Cardiac fibroblast (primary cell): ENCODE results near the gene FBXW8.

Source experiments
- DNase-seq, 2 donors: peaks; one replicate each; pipeline versions ENCODE4 v3.0.0 to v3.0.0-alpha.2; 2010; ENCODE audit warnings: low read depth in 2 of 2
- H3K4me3 ChIP-seq, 2 donors: replicated peaks in 1 of 2; 1 replicate in 1 of 2; 2 replicates in 1 of 2; pipeline ENCODE4 v1.5.1; 2011; ENCODE audit warnings: low read depth in 2 of 2, low read length in 2 of 2, mild to moderate bottlenecking in 2 of 2, moderate library complexity in 1 of 2
- TF ChIP-seq, protein P1 (sequence below): IDR thresholded peaks from one replicate; pipeline ENCODE4 v1.5.1; 2011; ENCODE audit warnings: low read depth, mild to moderate bottlenecking, low read length, inconsistent platforms

Gene FBXW8

DNA sequence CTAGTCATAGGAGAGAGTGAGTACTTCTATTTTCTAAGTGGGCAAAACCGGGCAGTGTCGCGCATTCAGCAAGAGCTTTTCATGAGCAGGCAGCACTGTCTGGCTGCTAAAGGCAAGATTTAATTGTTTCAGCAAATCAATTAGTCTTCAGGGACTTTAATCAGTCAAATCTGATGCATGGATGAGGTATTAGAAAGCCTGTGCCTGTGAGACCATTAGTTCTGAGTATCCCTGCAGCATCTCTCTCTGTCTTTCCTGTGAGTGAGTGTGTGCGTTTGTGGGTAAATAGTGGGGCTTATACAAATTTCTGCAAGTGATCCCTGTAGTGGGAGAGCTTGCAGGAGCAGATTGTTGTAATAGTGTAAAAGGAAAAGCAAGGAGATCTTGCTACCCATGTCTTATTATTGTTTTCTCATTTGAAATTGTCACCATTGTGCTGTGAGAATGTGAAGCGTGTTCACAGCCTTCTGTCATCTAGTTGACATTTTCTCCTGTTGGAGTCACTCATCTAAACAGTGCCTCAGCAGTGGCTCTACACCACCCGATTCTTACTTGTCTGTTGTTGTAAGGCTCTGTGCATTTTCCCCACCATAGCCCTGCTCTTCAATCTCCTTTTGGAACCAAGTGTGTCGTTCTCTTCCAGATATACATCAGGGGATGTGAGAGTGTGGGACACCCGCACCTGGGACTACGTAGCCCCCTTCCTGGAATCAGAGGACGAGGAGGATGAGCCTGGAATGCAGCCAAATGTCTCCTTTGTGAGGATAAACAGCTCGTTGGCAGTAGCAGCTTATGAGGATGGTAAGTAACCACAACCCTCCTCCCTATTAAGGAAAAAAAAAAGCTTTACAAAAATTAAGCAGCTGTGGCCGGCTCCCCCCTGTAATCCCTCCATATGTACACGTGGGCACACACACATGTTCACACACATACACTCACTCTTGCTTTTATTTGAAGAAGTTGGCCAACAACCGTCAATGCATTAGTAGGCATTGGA is 53.6 kb downstream of the FBXW8 start:
- TF ChIP-seq, protein P1, sequence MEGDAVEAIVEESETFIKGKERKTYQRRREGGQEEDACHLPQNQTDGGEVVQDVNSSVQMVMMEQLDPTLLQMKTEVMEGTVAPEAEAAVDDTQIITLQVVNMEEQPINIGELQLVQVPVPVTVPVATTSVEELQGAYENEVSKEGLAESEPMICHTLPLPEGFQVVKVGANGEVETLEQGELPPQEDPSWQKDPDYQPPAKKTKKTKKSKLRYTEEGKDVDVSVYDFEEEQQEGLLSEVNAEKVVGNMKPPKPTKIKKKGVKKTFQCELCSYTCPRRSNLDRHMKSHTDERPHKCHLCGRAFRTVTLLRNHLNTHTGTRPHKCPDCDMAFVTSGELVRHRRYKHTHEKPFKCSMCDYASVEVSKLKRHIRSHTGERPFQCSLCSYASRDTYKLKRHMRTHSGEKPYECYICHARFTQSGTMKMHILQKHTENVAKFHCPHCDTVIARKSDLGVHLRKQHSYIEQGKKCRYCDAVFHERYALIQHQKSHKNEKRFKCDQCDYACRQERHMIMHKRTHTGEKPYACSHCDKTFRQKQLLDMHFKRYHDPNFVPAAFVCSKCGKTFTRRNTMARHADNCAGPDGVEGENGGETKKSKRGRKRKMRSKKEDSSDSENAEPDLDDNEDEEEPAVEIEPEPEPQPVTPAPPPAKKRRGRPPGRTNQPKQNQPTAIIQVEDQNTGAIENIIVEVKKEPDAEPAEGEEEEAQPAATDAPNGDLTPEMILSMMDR = no peak
- DNase-seq = no peak
- no peak overlapping the region for H3K4me3 ChIP-seq

- no peak overlapping the region for H3K4me3 ChIP-seq
- TF ChIP-seq, protein P1 = no peak
Measured at GRCh38 chr12:116968986-116969385, 58.2 kb downstream of the FBXW8 start.

GRCh38 chr12:116969615-116970585 is 59.1 kb downstream of the FBXW8 start:
- TF ChIP-seq, protein P1 = no peak
- peak; percentile 29 to 50 for DNase-seq

More at GRCh38 chr12:116968986-116969385, 58.2 kb downstream of the FBXW8 start:
- no peak for DNase-seq

DNA sequence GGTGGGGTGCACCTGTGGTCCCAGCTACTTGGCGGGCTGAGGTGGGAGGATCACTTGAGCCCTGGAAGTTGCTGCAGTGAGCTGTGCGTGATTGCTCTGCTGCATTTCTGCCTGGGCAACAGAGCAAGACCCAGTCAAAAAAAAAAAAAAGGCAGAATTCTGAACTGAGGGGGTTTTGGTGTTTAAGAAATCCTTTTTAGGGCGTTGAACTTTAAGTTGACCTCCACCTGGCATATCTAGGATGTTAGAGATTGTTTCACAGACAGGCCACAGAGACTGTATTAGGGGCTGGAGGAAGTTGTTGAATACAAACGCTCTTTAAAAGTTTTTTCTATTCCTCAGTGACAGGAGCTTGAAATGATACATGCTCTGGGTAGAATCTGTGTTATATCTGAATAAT is 60.5 kb downstream of the FBXW8 start:
- DNase-seq = no peak
- TF ChIP-seq, protein P1 = no peak
- no peak overlapping the region for H3K4me3 ChIP-seq

More at GRCh38 chr12:116969615-116970585, 59.1 kb downstream of the FBXW8 start:
- H3K4me3 ChIP-seq = no peak overlapping the region

- TF ChIP-seq, protein P1 = no peak
- peak; percentile 30 to 40 for DNase-seq
- no peak overlapping the region for H3K4me3 ChIP-seq
Measured at GRCh38 chr12:116975779-116976393, 65.1 kb downstream of the FBXW8 start.
